ENCODE data around the gene CALY. TPM values are rescaled to one million over a fixed set of nuclear protein-coding genes. Genes with fewer than 3 reads are reported as not detected.

Gene CALY
- total and polyA plus RNA-seq, 5 donors from 2014 or later = 0.76 to 1.8 (median 1.0) TPM

Other genes starting within 250 kb of the CALY start
- not detected for gene ADGRA1, start 249.0 kb downstream of the CALY start, total RNA-seq
- gene ADGRA1, start 249.0 kb downstream of the CALY start, polyA plus RNA-seq = not detected
- gene KNDC1, start 176.7 kb downstream of the CALY start, total RNA-seq = 1.1 TPM
- not detected for gene KNDC1, start 176.7 kb downstream of the CALY start, polyA plus RNA-seq
- gene UTF1, start 106.7 kb downstream of the CALY start, total RNA-seq = not detected
- not detected for gene UTF1, start 106.7 kb downstream of the CALY start, polyA plus RNA-seq
- gene VENTX, start 99.0 kb downstream of the CALY start, total RNA-seq = not detected
- gene VENTX, start 99.0 kb downstream of the CALY start, polyA plus RNA-seq = not detected
- gene ADAM8, start 60.0 kb downstream of the CALY start, total RNA-seq = 148 TPM
- 10 to 100 TPM; 33.4 to 62.6 (median 49.8) TPM for gene ADAM8, start 60.0 kb downstream of the CALY start, polyA plus RNA-seq
- gene TUBGCP2, start 28.0 kb downstream of the CALY start, total RNA-seq = 73.8 TPM
- gene TUBGCP2, start 28.0 kb downstream of the CALY start, polyA plus RNA-seq = 10 to 100 TPM; 23.5 to 31.8 (median 28.1) TPM
- 29.1 TPM for gene ZNF511, start 28.0 kb downstream of the CALY start, total RNA-seq
- 10 to 100 TPM; 67.5 to 96.4 (median 78.7) TPM for gene ZNF511, start 28.0 kb downstream of the CALY start, polyA plus RNA-seq
- not detected for gene PRAP1, start 10.5 kb upstream of the CALY start, total RNA-seq
- not detected for gene PRAP1, start 10.5 kb upstream of the CALY start, polyA plus RNA-seq
- gene FUOM, start 21.1 kb upstream of the CALY start, total RNA-seq = 7.1 TPM
- gene FUOM, start 21.1 kb upstream of the CALY start, polyA plus RNA-seq = 10 to 100 TPM; 12.3 to 21.9 (median 17.9) TPM
- 16.9 TPM for gene ECHS1, start 36.5 kb upstream of the CALY start, total RNA-seq
- gene ECHS1, start 36.5 kb upstream of the CALY start, polyA plus RNA-seq = 10 to 100 TPM; 76.3 to 91.7 (median 88.9) TPM
- gene PAOX, start 42.4 kb upstream of the CALY start, total RNA-seq = 6.7 TPM
- 10 to 100 TPM; 10.1 to 14.3 (median 11.2) TPM for gene PAOX, start 42.4 kb upstream of the CALY start, polyA plus RNA-seq
- gene MTG1, start 57.3 kb upstream of the CALY start, total RNA-seq = 60.8 TPM
- gene MTG1, start 57.3 kb upstream of the CALY start, polyA plus RNA-seq = 10 to 100 TPM; 36.7 to 46.7 (median 37.2) TPM
- gene SPRN, start 87.7 kb upstream of the CALY start, total RNA-seq = not detected
- gene SPRN, start 87.7 kb upstream of the CALY start, polyA plus RNA-seq = under 1 TPM; 0.10 to 0.77 (median 0.25) TPM
- gene SCART1, start 117.0 kb upstream of the CALY start, total RNA-seq = 5.6 TPM
- under 1 TPM in 2 of 4 donors, not detected in 2; 0.03 to 0.29 TPM for gene SCART1, start 117.0 kb upstream of the CALY start, polyA plus RNA-seq
- 0.37 TPM for gene CYP2E1, start 190.5 kb upstream of the CALY start, total RNA-seq
- under 1 TPM in 1 of 4 donors, not detected in 3; 0.09 TPM for gene CYP2E1, start 190.5 kb upstream of the CALY start, polyA plus RNA-seq
- 1.7 TPM for gene SYCE1, start 228.7 kb upstream of the CALY start, total RNA-seq
- gene SYCE1, start 228.7 kb upstream of the CALY start, polyA plus RNA-seq = under 1 TPM in 2 of 4 donors, not detected in 2; 0.09 to 0.70 TPM